Measurements from ENCODE around the gene SLC8B1.
A peak's percentile ranks its signal among the peaks of the same experiment; 100 is the strongest.

Gene SLC8B1

DNA sequence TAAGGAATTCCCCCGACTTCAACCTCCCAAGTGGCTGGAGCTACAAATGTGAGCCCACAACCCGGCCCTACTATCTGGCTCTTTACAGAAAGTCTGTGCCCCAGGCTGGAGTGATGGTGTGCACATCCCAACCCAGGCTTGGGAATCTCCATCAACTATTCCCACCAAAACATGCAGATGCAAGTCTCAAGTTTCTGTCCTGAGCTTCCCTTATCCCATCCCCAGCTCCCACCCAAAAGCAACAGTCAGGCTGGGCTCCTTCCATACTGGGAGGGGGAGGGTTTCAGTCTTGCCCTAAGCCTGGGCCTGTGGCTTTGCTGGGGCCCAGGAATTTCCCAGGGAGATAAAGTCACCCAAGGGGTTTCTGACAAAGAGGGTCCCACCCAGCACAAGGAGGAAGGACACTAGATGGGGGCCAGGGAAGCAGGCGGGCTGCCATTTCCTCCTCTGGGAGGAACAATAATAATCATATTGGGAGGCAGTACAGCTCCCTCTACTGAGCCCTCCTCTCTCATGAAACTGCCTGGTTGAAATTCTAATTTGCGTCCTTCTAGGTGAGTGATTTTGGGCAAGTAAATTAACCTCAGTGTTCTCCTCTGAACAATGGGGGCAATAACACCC, 8.0 kb downstream of the SLC8B1 start:
- DNase-seq (ENCODE audit: low read depth in 1 of 2, low spot score in 1 of 2) = no peak
- in situ Hi-C loops (cut with HindIII; ENCODE audit: low pct_unique_long_range_greater_than_20kb, low sequenced_read_pairs) = no loop called here
- no peak for TF ChIP-seq JUND (IDR thresholded peaks at IDR 0.05; ENCODE audit: low read depth)

GRCh38 chr12:113325916-113326315, 9.0 kb downstream of the SLC8B1 start:
- in situ Hi-C loops (cut with HindIII; ENCODE audit: low pct_unique_long_range_greater_than_20kb, low sequenced_read_pairs) = no loop called here
- DNase-seq (ENCODE audit: low read depth in 1 of 2, low spot score in 1 of 2) = no peak
- TF ChIP-seq JUND (IDR thresholded peaks at IDR 0.05; ENCODE audit: low read depth) = no peak

DNA sequence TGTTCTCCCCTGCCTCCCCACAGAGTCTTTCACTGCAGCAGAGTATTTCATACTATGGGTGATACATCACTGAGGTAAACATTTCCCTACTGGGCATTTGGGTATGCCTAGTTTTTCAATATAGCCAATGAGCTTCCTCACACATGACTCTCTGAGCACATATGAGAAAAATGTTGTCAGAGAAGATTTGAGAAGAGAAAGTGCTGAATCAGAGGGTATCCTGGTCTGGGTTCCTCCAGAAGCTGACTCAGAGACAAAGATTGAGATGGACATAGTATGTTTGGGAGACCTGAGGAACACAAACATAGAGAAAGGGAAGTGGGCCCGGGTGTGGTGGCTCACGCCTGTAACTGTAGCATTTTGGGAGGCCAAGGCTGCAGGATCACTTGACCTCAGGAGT, 12.6 kb downstream of the SLC8B1 start:
- in situ Hi-C loops (cut with HindIII; ENCODE audit: low pct_unique_long_range_greater_than_20kb, low sequenced_read_pairs) = no loop called here
- DNase-seq (ENCODE audit: low read depth in 1 of 2, low spot score in 1 of 2) = peak in 1 of 2 experiments; percentile 73
- TF ChIP-seq JUND (IDR thresholded peaks at IDR 0.05; ENCODE audit: low read depth) = no peak

- in situ Hi-C loops (cut with HindIII; ENCODE audit: low pct_unique_long_range_greater_than_20kb, low sequenced_read_pairs) = no loop called here
- no peak for DNase-seq (ENCODE audit: low read depth in 1 of 2, low spot score in 1 of 2)
- no peak for TF ChIP-seq JUND (IDR thresholded peaks at IDR 0.05; ENCODE audit: low read depth)
These were observed 14.5 kb downstream of the SLC8B1 start for GRCh38 chr12:113320401-113320800.

GRCh38 chr12:113318900-113319628, 15.8 kb downstream of the SLC8B1 start:
- no peak for TF ChIP-seq JUND (IDR thresholded peaks at IDR 0.05; ENCODE audit: low read depth)
- in situ Hi-C loops (cut with HindIII; ENCODE audit: low pct_unique_long_range_greater_than_20kb, low sequenced_read_pairs) = no loop called here
- no peak for DNase-seq (ENCODE audit: low read depth in 1 of 2, low spot score in 1 of 2)

GRCh38 chr12:113318046-113318656, 16.8 kb downstream of the SLC8B1 start:
- no peak for DNase-seq (ENCODE audit: low read depth in 1 of 2, low spot score in 1 of 2)
- in situ Hi-C loops (cut with HindIII; ENCODE audit: low pct_unique_long_range_greater_than_20kb, low sequenced_read_pairs) = no loop called here
- no peak for TF ChIP-seq JUND (IDR thresholded peaks at IDR 0.05; ENCODE audit: low read depth)

- DNase-seq (ENCODE audit: low read depth in 1 of 2, low spot score in 1 of 2) = no peak
- in situ Hi-C loops (cut with HindIII; ENCODE audit: low pct_unique_long_range_greater_than_20kb, low sequenced_read_pairs) = no loop called here
- TF ChIP-seq JUND (IDR thresholded peaks at IDR 0.05; ENCODE audit: low read depth) = no peak
These were observed 17.8 kb downstream of the SLC8B1 start for GRCh38 chr12:113317122-113317521.

DNA sequence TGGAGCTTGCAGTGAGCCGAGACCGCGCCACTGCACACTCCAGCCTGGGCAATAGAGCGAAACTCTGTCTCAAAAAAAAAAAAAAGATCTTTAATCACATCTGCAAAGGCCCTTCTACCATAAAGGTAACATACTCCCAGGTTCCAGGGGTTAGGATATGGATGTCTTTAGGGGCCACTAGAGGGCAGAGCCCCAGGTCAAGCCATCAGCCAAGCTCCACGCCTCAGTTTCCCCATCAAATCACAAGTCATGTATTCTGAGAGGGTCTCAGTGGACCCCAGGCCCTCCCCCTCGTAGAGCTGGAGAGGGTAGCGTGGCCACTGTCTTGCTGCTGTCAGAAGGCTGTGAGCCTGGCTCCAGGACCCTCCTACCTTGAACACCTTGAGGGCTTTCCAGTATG, 18.8 kb downstream of the SLC8B1 start:
- no peak for TF ChIP-seq JUND (IDR thresholded peaks at IDR 0.05; ENCODE audit: low read depth)
- in situ Hi-C loops (cut with HindIII; ENCODE audit: low pct_unique_long_range_greater_than_20kb, low sequenced_read_pairs) = no loop called here
- no peak for DNase-seq (ENCODE audit: low read depth in 1 of 2, low spot score in 1 of 2)

GRCh38 chr12:113315358-113315757, 19.6 kb downstream of the SLC8B1 start:
- no peak for TF ChIP-seq JUND (IDR thresholded peaks at IDR 0.05; ENCODE audit: low read depth)
- in situ Hi-C loops (cut with HindIII; ENCODE audit: low pct_unique_long_range_greater_than_20kb, low sequenced_read_pairs) = no loop called here
- DNase-seq (ENCODE audit: low read depth in 1 of 2, low spot score in 1 of 2) = no peak

GRCh38 chr12:113314121-113314529, 20.8 kb downstream of the SLC8B1 start:
- in situ Hi-C loops (cut with HindIII; ENCODE audit: low pct_unique_long_range_greater_than_20kb, low sequenced_read_pairs) = no loop called here
- no peak for DNase-seq (ENCODE audit: low read depth in 1 of 2, low spot score in 1 of 2)
- no peak for TF ChIP-seq JUND (IDR thresholded peaks at IDR 0.05; ENCODE audit: low read depth)

GRCh38 chr12:113310489-113310888, 24.4 kb downstream of the SLC8B1 start:
- in situ Hi-C loops (cut with HindIII; ENCODE audit: low pct_unique_long_range_greater_than_20kb, low sequenced_read_pairs) = no loop called here
- TF ChIP-seq JUND (IDR thresholded peaks at IDR 0.05; ENCODE audit: low read depth) = no peak
- DNase-seq (ENCODE audit: low read depth in 1 of 2, low spot score in 1 of 2) = peak in 1 of 2 experiments; percentile 74

GRCh38 chr12:113306382-113306781, 28.5 kb downstream of the SLC8B1 start:
- no peak for TF ChIP-seq JUND (IDR thresholded peaks at IDR 0.05; ENCODE audit: low read depth)
- no peak for DNase-seq (ENCODE audit: low read depth in 1 of 2, low spot score in 1 of 2)
- in situ Hi-C loops (cut with HindIII; ENCODE audit: low pct_unique_long_range_greater_than_20kb, low sequenced_read_pairs) = no loop called here

GRCh38 chr12:113305281-113305856, 29.5 kb downstream of the SLC8B1 start:
- TF ChIP-seq JUND (IDR thresholded peaks at IDR 0.05; ENCODE audit: low read depth) = no peak
- no peak for DNase-seq (ENCODE audit: low read depth in 1 of 2, low spot score in 1 of 2)
- in situ Hi-C loops (cut with HindIII; ENCODE audit: low pct_unique_long_range_greater_than_20kb, low sequenced_read_pairs) = no loop called here

All from T47D (cell line).